ENCODE measurements around the gene WNT7B. TPM values are rescaled to one million over a fixed set of nuclear protein-coding genes. Genes with fewer than 3 reads are reported as not detected.
A peak's percentile ranks its signal among the peaks of the same experiment; 100 is the strongest.
"Not testable (repeated sequence)": the region's sequence is repeated elsewhere in the genome, so short reads cannot be mapped to it uniquely, and the experiment has no call there.

Gene WNT7B
- total RNA-seq, 4 donors from 2014 or later: not detected

GRCh38 chr22:46007848-46008261 is 30.9 kb upstream of the WNT7B start:
- H3K4me1 ChIP-seq: peaks cover 24 to 35% (median 29%) of the 10 kb centered on the region in 4 donors
- no peaks in the 10 kb centered on the region for H3K27me3 ChIP-seq
- TF ChIP-seq POLR2AphosphoS5 (IDR thresholded peaks at IDR 0.05): peak; percentile 48 to 84 (median 79)
- TF ChIP-seq EP300 (IDR thresholded peaks at IDR 0.05; ENCODE audit: low read depth): no peak
- DNase-seq: peak; percentile 58
- in situ Hi-C loops (cut with MboI; ENCODE audit: low pct_ligation_motif_present in 1 of 4, low pct_unique_long_range_greater_than_20kb in 1 of 4, low sequenced_read_pairs in 3 of 4): loop anchor here (5.0 to 25.0 kb wide), 4 partner anchors 107 to 307 kb away; no protein-coding TSS in a partner anchor
- 80% methylated on average over 16 of the region's 25 CpGs; no CpG with 5 or more reads in 1 of the 2 donors for WGBS, 2 donors (ENCODE audit: low coverage in 1 of 2)
- peak overlapping the region; percentile 83 to 92 (median 88) for H3K27ac ChIP-seq
- intact Hi-C loops (cut with DNase I; ENCODE audit: low total_unique reads): loop anchor here (2.0 to 10.0 kb wide), 2 partner anchors 67 to 109 kb away; no protein-coding TSS in a partner anchor
- peaks cover 0 to 6% of the 10 kb centered on the region in 2 donors for H3K9me3 ChIP-seq
- no peaks in the 10 kb centered on the region for H3K36me3 ChIP-seq
- no peak overlapping the region for H3K4me3 ChIP-seq

GRCh38 chr22:46007003-46007847 is 30.3 kb upstream of the WNT7B start:
- Histone ChIP-seq H3K36me3 (no peaks in the 10 kb centered on the region), H3K27me3 (no peaks in the 10 kb centered on the region), H3K9me3 (peaks cover 0 to 6% of the 10 kb centered on the region in 2 donors), H3K27ac (peak overlapping the region; percentile 83 to 92 (median 88)), H3K4me3 (peak overlapping the region in 1 of 4 donors; percentile 11), H3K4me1 (peaks cover 19 to 29% (median 24%) of the 10 kb centered on the region in 4 donors)
- 55% methylated on average over 35 of the region's 36 CpGs; no CpG with 5 or more reads in 1 of the 2 donors for WGBS, 2 donors (ENCODE audit: low coverage in 1 of 2)
- intact Hi-C loops (cut with DNase I; ENCODE audit: low total_unique reads) (loop anchor here (2.0 to 10.0 kb wide), 2 partner anchors 68 to 110 kb away; no protein-coding TSS in a partner anchor), in situ Hi-C loops (cut with MboI; ENCODE audit: low pct_ligation_motif_present in 1 of 4, low pct_unique_long_range_greater_than_20kb in 1 of 4, low sequenced_read_pairs in 3 of 4) (loop anchor here (5.0 to 25.0 kb wide), 4 partner anchors 108 to 308 kb away; no protein-coding TSS in a partner anchor)
- DNase-seq: peak; percentile 45
- TF ChIP-seq EP300 (IDR thresholded peaks at IDR 0.05; ENCODE audit: low read depth) (no peak), CTCF (IDR thresholded peaks at IDR 0.05) (no peak), POLR2AphosphoS5 (IDR thresholded peaks at IDR 0.05) (peak; percentile 10 to 33 (median 16)), POLR2A (IDR thresholded peaks at IDR 0.05) (no peak)

DNA sequence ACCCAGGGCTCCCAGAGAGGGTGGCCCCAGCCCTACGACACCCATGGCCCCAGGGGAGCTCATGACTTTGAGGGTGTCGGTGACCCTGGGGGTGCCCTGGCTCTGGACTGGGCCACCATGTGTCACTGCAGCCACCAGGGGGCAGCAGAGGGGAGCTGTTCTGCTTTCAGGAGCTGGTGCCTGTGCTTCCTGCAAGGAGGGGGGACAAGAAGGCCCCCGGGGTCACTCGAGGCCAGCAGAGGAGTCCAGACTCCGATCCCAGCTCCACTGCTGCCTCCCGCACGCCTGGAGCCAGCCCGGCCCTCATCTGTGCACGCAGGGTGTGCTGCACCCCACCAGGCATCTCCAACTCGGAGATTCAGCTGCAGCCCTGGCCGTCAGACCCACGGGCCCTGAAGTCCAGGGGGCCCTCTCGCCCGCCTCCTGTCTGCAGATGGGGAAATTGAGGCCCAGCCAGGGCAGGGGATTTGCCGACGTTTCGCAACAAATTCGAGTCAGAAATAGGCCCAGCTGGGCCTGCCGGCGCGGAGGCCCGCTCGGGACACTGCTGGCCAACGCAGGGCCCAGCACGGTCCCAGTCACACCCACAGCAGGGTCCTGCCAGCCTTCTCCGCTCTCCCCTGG is 29.5 kb upstream of the WNT7B start:
- no peaks in the 10 kb centered on the region for H3K36me3 ChIP-seq
- in situ Hi-C loops (cut with MboI; ENCODE audit: low pct_ligation_motif_present in 1 of 4, low pct_unique_long_range_greater_than_20kb in 1 of 4, low sequenced_read_pairs in 3 of 4): loop anchor here (5.0 to 25.0 kb wide), 4 partner anchors 108 to 308 kb away; no protein-coding TSS in a partner anchor
- peaks cover 19 to 34% (median 24%) of the 10 kb centered on the region in 4 donors for H3K4me1 ChIP-seq
- H3K4me3 ChIP-seq: peak overlapping the region in 1 of 4 donors; percentile 11
- H3K27ac ChIP-seq: peak overlapping the region; percentile 83 to 92 (median 88)
- WGBS, 2 donors (ENCODE audit: low coverage in 1 of 2): 34% methylated on average over 26 of the region's 26 CpGs; no CpG with 5 or more reads in 1 of the 2 donors
- no peaks in the 10 kb centered on the region for H3K27me3 ChIP-seq
- H3K9me3 ChIP-seq: peaks cover 0 to 6% of the 10 kb centered on the region in 2 donors
- intact Hi-C loops (cut with DNase I; ENCODE audit: low total_unique reads): loop anchor here (2.0 to 10.0 kb wide), 2 partner anchors 68 to 110 kb away; no protein-coding TSS in a partner anchor
- TF ChIP-seq POLR2AphosphoS5 (IDR thresholded peaks at IDR 0.05) (peak in 2 of 3 donors; percentile 23 to 24), POLR2A (IDR thresholded peaks at IDR 0.05) (no peak), EP300 (IDR thresholded peaks at IDR 0.05; ENCODE audit: low read depth) (no peak), CTCF (IDR thresholded peaks at IDR 0.05) (peak; percentile 97 to 99 (median 98))
- DNase-seq: peak; percentile 92

GRCh38 chr22:46005116-46005705 is 28.2 kb upstream of the WNT7B start:
- intact Hi-C loops (cut with DNase I; ENCODE audit: low total_unique reads): loop anchor here (10.0 kb wide), 1 partner anchor 70 kb away; no protein-coding TSS in a partner anchor
- not testable (repeated sequence) for H3K36me3 ChIP-seq, H3K4me3 ChIP-seq, H3K27ac ChIP-seq, H3K9me3 ChIP-seq, H3K27me3 ChIP-seq, DNase-seq
- WGBS, 2 donors (ENCODE audit: low coverage in 1 of 2): 79% methylated on average over 15 of the region's 15 CpGs; no CpG with 5 or more reads in 1 of the 2 donors
- peaks cover 19 to 36% (median 24%) of the 10 kb centered on the region in 4 donors for H3K4me1 ChIP-seq
- in situ Hi-C loops (cut with MboI; ENCODE audit: low pct_ligation_motif_present in 1 of 4, low pct_unique_long_range_greater_than_20kb in 1 of 4, low sequenced_read_pairs in 3 of 4): loop anchor here (5.0 to 25.0 kb wide), 4 partner anchors 110 to 310 kb away; no protein-coding TSS in a partner anchor

All from transverse colon (tissue), 4 donors.